PFSK-1 (cell line): ENCODE data around the gene ARID3A.

ENCODE experiments used
- FOXP2 ChIP-seq: optimal IDR thresholded peaks from 2 replicates; pipeline ENCODE3; 2011; ENCODE audit warnings: borderline replicate concordance, control low read depth, inconsistent platforms; ENCODE audit not compliant: insufficient read depth; ENCODE audit errors: extremely low read length, extremely low read depth
- SIN3A ChIP-seq: IDR thresholded peaks from 2 replicates; pipeline ENCODE4 v1.6.1; 2012; ENCODE audit warnings: mild to moderate bottlenecking, low read length, moderate library complexity, borderline replicate concordance; ENCODE audit not compliant: insufficient read depth
- TAF1 ChIP-seq: IDR thresholded peaks from 2 replicates; pipeline ENCODE4 v1.6.1; 2012; ENCODE audit warnings: low read length, control low read depth, borderline replicate concordance; ENCODE audit not compliant: insufficient read depth
- TF ChIP-seq, protein P1 (sequence below), 2 experiments: IDR thresholded peaks; 2 replicates each; pipeline versions ENCODE4 v1.6.1 to v1.8.0; 2011 to 2012; ENCODE audit warnings: low read depth in 2 of 2, low read length in 2 of 2, control low read depth in 1 of 2, inconsistent platforms in 1 of 2, mild to moderate bottlenecking in 1 of 2, moderate library complexity in 1 of 2; ENCODE audit not compliant: insufficient read depth in 1 of 2

DNA sequence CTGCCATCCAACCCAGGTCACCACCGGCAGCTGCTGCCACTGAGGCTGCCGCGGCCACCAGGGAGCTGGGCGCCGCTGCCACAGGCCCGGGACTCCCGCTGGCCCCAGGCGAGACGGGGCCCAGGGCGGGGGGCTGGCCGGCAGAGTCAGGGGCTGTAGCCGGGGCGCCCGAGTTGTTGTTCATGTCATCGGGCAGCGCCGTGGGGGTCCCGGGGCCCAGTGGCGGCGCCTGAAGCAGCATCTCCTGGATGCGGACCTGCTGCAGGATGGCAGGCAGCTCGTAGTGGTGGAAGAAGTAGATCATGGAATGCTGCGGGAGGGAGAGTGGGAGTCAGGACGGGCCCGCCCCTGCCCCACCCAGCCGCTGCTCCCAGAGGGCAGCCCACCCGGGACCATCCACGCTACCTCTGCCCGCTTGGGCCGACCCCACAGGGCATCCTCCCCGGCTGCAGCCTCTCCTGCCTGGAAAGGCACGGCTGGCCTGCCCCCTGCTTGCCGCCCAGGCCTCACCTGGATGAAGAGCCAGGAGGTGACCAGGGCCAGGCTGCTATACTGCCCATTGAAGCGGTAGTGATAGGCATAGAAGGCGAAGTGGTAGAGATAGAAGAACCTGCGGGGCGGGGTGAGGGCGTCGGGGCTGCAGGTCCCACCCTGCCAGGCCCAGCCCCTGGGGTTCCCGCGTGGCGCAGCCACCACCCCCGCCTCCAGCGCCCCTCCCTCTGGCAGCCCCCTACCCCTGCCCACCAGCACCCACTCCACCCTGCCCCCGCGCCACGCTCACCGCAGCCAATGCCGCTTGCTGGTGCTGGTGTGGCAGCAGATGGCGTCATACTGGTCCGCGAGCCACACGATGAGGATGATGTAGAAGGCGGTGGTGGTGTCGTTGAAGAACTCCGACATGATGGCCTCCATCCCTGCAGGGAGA is 85.0 kb downstream of the ARID3A start:
- TF ChIP-seq, protein P1, sequence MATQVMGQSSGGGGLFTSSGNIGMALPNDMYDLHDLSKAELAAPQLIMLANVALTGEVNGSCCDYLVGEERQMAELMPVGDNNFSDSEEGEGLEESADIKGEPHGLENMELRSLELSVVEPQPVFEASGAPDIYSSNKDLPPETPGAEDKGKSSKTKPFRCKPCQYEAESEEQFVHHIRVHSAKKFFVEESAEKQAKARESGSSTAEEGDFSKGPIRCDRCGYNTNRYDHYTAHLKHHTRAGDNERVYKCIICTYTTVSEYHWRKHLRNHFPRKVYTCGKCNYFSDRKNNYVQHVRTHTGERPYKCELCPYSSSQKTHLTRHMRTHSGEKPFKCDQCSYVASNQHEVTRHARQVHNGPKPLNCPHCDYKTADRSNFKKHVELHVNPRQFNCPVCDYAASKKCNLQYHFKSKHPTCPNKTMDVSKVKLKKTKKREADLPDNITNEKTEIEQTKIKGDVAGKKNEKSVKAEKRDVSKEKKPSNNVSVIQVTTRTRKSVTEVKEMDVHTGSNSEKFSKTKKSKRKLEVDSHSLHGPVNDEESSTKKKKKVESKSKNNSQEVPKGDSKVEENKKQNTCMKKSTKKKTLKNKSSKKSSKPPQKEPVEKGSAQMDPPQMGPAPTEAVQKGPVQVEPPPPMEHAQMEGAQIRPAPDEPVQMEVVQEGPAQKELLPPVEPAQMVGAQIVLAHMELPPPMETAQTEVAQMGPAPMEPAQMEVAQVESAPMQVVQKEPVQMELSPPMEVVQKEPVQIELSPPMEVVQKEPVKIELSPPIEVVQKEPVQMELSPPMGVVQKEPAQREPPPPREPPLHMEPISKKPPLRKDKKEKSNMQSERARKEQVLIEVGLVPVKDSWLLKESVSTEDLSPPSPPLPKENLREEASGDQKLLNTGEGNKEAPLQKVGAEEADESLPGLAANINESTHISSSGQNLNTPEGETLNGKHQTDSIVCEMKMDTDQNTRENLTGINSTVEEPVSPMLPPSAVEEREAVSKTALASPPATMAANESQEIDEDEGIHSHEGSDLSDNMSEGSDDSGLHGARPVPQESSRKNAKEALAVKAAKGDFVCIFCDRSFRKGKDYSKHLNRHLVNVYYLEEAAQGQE (IDR thresholded peaks at IDR 0.05; ENCODE audit: insufficient read depth in 1 of 2, low read depth in 2 of 2, low read length in 2 of 2), result no peak
- TF ChIP-seq TAF1 (no peak), SIN3A (no peak), FOXP2 (no peak)
